Heart left ventricle (tissue), 16 donors: ENCODE data around the gene RPL38. TPM values are rescaled to one million over a fixed set of nuclear protein-coding genes. Genes with fewer than 3 reads are reported as not detected.

Source experiments
- ATAC-seq, 4 donors: fragments of 200-7000 bp; cut with Tn5 transposase; one replicate each; pipeline ENCODE4 v1.9.1; 2020 to 2022; ENCODE audit warnings: moderate library complexity in 4 of 4, mild to moderate bottlenecking in 3 of 4, moderate number of reproducible peaks in 1 of 4
- DNase-seq, 5 donors: peaks; one replicate each; pipeline ENCODE4 v3.0.0-alpha.2; 2020
- H3K27ac ChIP-seq, 12 donors: fragments of 200-600 bp; sonication (generic) in 4 of 12; one replicate each; pipeline versions ENCODE4 v1.5.0 to v1.8.0; 2016 to 2022; ENCODE audit warnings: mild to moderate bottlenecking in 2 of 12
- H3K27me3 ChIP-seq, 9 donors: fragments of 200-600 bp; sonication (generic) in 2 of 9; one replicate each; pipeline versions ENCODE4 v1.5.1 to v1.8.0; 2016 to 2022; ENCODE audit warnings: mild to moderate bottlenecking in 3 of 9
- H3K36me3 ChIP-seq, 9 donors: fragments of 200-600 bp; sonication (generic) in 2 of 9; one replicate each; pipeline versions ENCODE4 v1.5.0 to v1.8.0; 2018 to 2022; ENCODE audit warnings: mild to moderate bottlenecking in 2 of 9
- H3K4me1 ChIP-seq, 12 donors: fragments of 200-600 bp; sonication (generic) in 4 of 12; one replicate each; pipeline versions ENCODE4 v1.5.0 to v1.8.0; 2016 to 2022; ENCODE audit warnings: mild to moderate bottlenecking in 3 of 12
- H3K4me3 ChIP-seq, 12 donors: fragments of 200-600 bp; sonication (generic) in 4 of 12; one replicate each; pipeline versions ENCODE4 v1.5.0 to v1.8.0; 2017 to 2022; ENCODE audit warnings: mild to moderate bottlenecking in 9 of 12, moderate library complexity in 4 of 12
- H3K9me3 ChIP-seq, 12 donors: fragments of 200-600 bp; sonication (generic) in 4 of 12; one replicate each; pipeline versions ENCODE4 v1.5.0 to v1.8.0; 2016 to 2022; ENCODE audit warnings: mild to moderate bottlenecking in 1 of 12
- POLR2A ChIP-seq, 2 donors: fragments of 450-650 bp; IDR thresholded peaks; one replicate each; pipeline ENCODE4 v1.6.1; 2017; ENCODE audit warnings: antibody characterized with exemption in 2 of 2, mild to moderate bottlenecking in 2 of 2, moderate library complexity in 2 of 2
- WGBS, 4 donors: extraction: QIAGEN DNeasy Blood & Tissue Kit in 2 of 4; methylation state at CpG; one replicate each; pipeline versions ENCODE4 v1.1.5 to v1.1.7; 2013 to 2018; 5-methylcytosine and 5-hydroxymethylcytosine counted together
- intact Hi-C, 10 donors: fragments of 100-400 bp; cut with DNase I; formaldehyde crosslinking; loops; one replicate each; pipeline versions ENCODE4 v1.11.1 to v1.14.2; 2022
- polyA plus RNA-seq, 2 donors: library from polyadenylated mRNA; stranded (reverse); fragments of 200-250 nt; gene quantifications; one replicate each; pipeline ENCODE4 v1.2.3, GENCODE V29; 2013
- total RNA-seq, 9 donors: library from RNA; depleted of rRNA in 2 of 9; stranded (reverse); fragments of >200 nt in 2 of 9; fragmentation: NEBNext Ultra II Directional in 3 of 9; extraction: Animal tissue kit (Norgen Biotek cat#: 25700) in 3 of 9; gene quantifications; one replicate each; pipeline versions ENCODE4 v1.1.0 to v1.2.4, GENCODE V29; 2016 to 2023
- TF ChIP-seq, protein P1 (sequence below), 12 donors: fragments of 200-600 bp; sonication (generic) in 4 of 12; IDR thresholded peaks; one replicate each; pipeline versions ENCODE4 v1.5.0 to v1.8.0; 2018 to 2022; ENCODE audit warnings: antibody characterized with exemption in 12 of 12, mild to moderate bottlenecking in 5 of 12
- donor health status: ischemic (EF 13 %, LVEDD 7.1; RV severe dilation, severe dysfunction).
- donor health status: healthy with polysubstance abuse.
- donor health status: DM: no; HTN: yes; CAD: no.
- donor health status: DM: no; HTN: no; CAD: no.
- donor health status: ischemic (EF 25% LVEDD 6.9; RV normal size, moderate dysfunction).
- donor health status: ischemic (EF 25% LVEDD 5.7; RV mildly dilated, moderate dysfunction).
- donor health status: healthy.
- donor health status: DM: yes; HTN: yes; CAD: no.
- donor health status: ischemic (EF 35%, LVEDD 5.7; RV mildly dilated, moderate dysfunction).
- donor health status: nonischemic (EF 11% LVEDD 7.7; RV severe dilation, severe dysfunction).
- donor health status: DM: yes; HTN: yes; CAD: no.
- donor health status: PGD.
- donor health status: ischemic (EF 29% LVEDD 5.4; RV normal size, mild dysfunction).
- donor health status: nonischemic (EF 23%, LVEDD 6.1; RV moderate dilation, normal function).

The RPL38 gene
- total and polyA plus RNA-seq, 11 donors, result 244 to 1,830 (median 740) TPM

DNA sequence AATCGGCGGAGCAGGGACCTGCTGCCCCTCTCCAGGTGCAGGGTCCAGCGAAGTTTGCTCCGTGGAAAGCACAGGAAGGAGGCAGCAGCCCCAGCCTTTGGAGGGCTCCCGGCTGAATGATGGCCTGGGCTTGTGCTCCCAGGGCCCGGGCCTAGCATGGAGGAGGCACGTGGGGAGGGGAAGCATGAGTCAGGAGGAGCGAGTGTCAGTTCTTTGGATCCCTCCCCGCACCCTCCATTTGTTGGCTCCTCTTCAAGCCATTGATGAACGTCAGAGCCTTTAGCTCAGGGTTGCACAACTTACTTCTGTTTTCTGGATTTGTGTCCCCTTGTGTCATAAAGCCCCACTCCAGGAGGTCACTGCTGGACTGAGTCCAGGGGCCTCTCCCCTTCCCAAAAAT, 35.7 kb downstream of the RPL38 start:
- DNase-seq (no peak), ATAC-seq (no peak)
- WGBS, 4 donors, result 73 to 89% (median 79%) methylated on average over 9 to 10 of the region's 10 CpGs
- no peak overlapping the region for H3K4me3 ChIP-seq
- H3K36me3 ChIP-seq, result peaks cover 0 to 21% (median 0%) of the 10 kb centered on the region in 9 donors
- intact Hi-C loops, result no loop called here
- H3K4me1 ChIP-seq, result peaks cover 0 to 80% (median 50%) of the 10 kb centered on the region in 12 donors
- no peaks in the 10 kb centered on the region for H3K27me3 ChIP-seq
- no peak for TF ChIP-seq POLR2A (IDR thresholded peaks at IDR 0.05)
- TF ChIP-seq, protein P1, sequence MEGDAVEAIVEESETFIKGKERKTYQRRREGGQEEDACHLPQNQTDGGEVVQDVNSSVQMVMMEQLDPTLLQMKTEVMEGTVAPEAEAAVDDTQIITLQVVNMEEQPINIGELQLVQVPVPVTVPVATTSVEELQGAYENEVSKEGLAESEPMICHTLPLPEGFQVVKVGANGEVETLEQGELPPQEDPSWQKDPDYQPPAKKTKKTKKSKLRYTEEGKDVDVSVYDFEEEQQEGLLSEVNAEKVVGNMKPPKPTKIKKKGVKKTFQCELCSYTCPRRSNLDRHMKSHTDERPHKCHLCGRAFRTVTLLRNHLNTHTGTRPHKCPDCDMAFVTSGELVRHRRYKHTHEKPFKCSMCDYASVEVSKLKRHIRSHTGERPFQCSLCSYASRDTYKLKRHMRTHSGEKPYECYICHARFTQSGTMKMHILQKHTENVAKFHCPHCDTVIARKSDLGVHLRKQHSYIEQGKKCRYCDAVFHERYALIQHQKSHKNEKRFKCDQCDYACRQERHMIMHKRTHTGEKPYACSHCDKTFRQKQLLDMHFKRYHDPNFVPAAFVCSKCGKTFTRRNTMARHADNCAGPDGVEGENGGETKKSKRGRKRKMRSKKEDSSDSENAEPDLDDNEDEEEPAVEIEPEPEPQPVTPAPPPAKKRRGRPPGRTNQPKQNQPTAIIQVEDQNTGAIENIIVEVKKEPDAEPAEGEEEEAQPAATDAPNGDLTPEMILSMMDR (IDR thresholded peaks at IDR 0.05), result no peak
- no peaks in the 10 kb centered on the region for H3K9me3 ChIP-seq
- no peak overlapping the region for H3K27ac ChIP-seq

DNA sequence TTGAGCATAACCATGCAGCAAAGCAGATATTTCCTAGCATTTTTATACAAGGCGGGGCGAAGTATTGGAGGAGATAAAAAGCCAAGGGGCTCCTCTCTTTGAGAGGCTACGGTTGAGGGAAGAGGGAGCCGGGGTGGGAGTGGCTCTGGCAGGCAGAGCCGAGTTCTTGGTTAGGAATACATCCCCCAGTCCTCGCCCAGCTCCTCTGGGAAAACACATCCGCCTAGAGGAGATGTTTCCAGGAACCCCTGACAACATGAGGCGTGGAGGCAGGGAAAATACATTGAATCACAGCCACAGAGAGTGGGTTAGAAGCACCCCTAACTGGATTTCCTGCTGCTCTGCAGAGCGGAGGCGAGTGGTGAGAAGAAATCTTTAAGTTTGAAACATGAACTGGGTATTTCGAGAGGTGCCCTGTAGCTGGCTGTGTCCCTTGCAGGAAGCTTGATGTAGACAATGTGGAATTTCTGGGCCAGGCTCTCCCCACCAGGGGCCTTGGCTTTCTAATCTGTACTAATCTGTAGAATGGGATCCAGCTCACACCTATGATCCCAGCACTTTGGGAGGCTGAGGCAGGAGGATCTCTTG, 37.2 kb downstream of the RPL38 start:
- Histone ChIP-seq H3K9me3 (no peaks in the 10 kb centered on the region), H3K36me3 (peaks cover 0 to 21% (median 0%) of the 10 kb centered on the region in 9 donors), H3K4me1 (peaks cover 0 to 73% (median 43%) of the 10 kb centered on the region in 12 donors), H3K27me3 (no peaks in the 10 kb centered on the region), H3K4me3 (no peak overlapping the region), H3K27ac (peak overlapping the region in 5 of 12 donors; percentile 46 to 79 (median 61))
- TF ChIP-seq, protein P1 (IDR thresholded peaks at IDR 0.05), result no peak
- no peak for TF ChIP-seq POLR2A (IDR thresholded peaks at IDR 0.05)
- intact Hi-C loops, result loop anchor here in 1 of 10 donors (2.0 kb wide), 1 partner anchor 30 kb away; no protein-coding TSS in a partner anchor
- DNase-seq, result peak in 4 of 5 donors; percentile 55 to 72 (median 64)
- WGBS, 4 donors, result 36 to 56% (median 54%) methylated on average over 11 of the region's 11 CpGs
- ATAC-seq, result peak in 2 of 4 donors; percentile 6 to 35

DNA sequence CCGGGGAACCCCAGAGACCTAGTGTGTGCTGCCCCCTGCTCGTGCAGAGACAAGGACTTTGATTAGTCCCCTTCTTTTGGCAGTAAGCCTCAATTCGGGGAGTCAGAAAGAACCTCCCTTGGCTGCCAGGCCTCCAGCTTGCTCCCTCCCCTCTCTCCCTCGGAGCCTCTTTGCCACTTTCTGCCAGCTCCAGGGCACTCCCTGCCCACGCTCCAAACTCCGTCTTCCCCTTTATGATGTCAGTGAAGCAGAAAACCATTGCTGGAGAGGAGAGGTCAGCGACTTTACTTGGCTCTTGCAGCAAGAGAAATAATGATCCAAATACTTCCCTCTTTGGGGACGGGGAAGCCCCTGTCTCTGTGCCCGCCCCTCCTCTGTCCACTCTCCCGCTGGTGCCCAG, 38.0 kb downstream of the RPL38 start:
- intact Hi-C loops, result loop anchor here in 1 of 10 donors (2.0 kb wide), 1 partner anchor 31 kb away; no protein-coding TSS in a partner anchor
- Histone ChIP-seq H3K27me3 (no peaks in the 10 kb centered on the region), H3K36me3 (peaks cover 0 to 21% (median 0%) of the 10 kb centered on the region in 9 donors), H3K4me1 (peaks cover 0 to 68% (median 36%) of the 10 kb centered on the region in 12 donors), H3K9me3 (no peaks in the 10 kb centered on the region), H3K27ac (peak overlapping the region in 8 of 12 donors; percentile 3 to 79 (median 60)), H3K4me3 (no peak overlapping the region)
- ATAC-seq (peak in 3 of 4 donors; percentile 10 to 35 (median 35)), DNase-seq (peak in 2 of 5 donors; percentile 41 to 65)
- TF ChIP-seq, protein P1 (IDR thresholded peaks at IDR 0.05), result no peak
- TF ChIP-seq POLR2A (IDR thresholded peaks at IDR 0.05), result no peak
- WGBS, 4 donors, result 37 to 52% (median 45%) methylated on average over 10 of the region's 10 CpGs

DNA sequence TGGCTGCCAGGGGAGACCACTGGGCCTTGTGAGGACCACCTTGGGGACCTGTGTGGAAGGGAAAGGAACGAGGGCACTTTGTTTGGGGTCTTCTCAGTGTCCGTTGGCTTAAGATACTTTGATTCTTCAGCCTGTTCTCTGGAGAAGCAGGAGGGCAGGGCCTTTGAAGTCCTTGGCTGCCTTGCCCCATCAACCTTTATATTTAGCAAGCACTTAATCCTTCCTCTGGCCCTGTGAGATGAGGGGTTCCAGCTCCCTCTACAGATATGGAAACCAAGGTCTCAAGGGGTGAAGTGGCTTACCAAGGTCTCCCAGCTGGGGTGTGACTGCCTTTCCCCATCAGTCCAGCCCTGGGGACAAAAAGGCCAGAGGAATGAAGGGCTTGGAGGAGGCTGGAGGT, 38.4 kb downstream of the RPL38 start:
- 54 to 81% (median 66%) methylated on average over 2 of the region's 2 CpGs for WGBS, 4 donors
- ATAC-seq, result peak in 2 of 4 donors; percentile 29 to 35
- peak overlapping the region in 8 of 12 donors; percentile 3 to 79 (median 60) for H3K27ac ChIP-seq
- H3K27me3 ChIP-seq, result no peaks in the 10 kb centered on the region
- peaks cover 0 to 21% (median 0%) of the 10 kb centered on the region in 9 donors for H3K36me3 ChIP-seq
- no peaks in the 10 kb centered on the region for H3K9me3 ChIP-seq
- no peak overlapping the region for H3K4me3 ChIP-seq
- DNase-seq, result no peak
- peaks cover 0 to 64% (median 34%) of the 10 kb centered on the region in 12 donors for H3K4me1 ChIP-seq
- intact Hi-C loops, result loop anchor here in 3 of 10 donors (2.0 kb wide), 2 partner anchors 31 to 55 kb away; no protein-coding TSS in a partner anchor
- no peak for TF ChIP-seq POLR2A (IDR thresholded peaks at IDR 0.05)
- TF ChIP-seq, protein P1 (IDR thresholded peaks at IDR 0.05), result no peak
